Thymus (tissue), 11 donors: Measurements from ENCODE around the gene SORL1. TPM values are rescaled to one million over a fixed set of nuclear protein-coding genes. Genes with fewer than 3 reads are reported as not detected.

Source experiments
- DNase-seq, 9 donors: peaks; one replicate each; pipeline ENCODE4 v3.0.0-alpha.2; 2013; ENCODE audit warnings: low spot score in 9 of 9, low read depth in 6 of 9, missing footprints in 1 of 9
- H3K27ac ChIP-seq, 2 donors: one replicate each; pipeline ENCODE4 v1.5.1; 2013; ENCODE audit warnings: control low read depth in 1 of 2, low read depth in 1 of 2, low read length in 1 of 2, mild to moderate bottlenecking in 1 of 2, moderate library complexity in 1 of 2
- H3K27me3 ChIP-seq, 2 donors: one replicate each; pipeline ENCODE4 v1.5.1; 2013; ENCODE audit warnings: low read length in 1 of 2; ENCODE audit not compliant: control insufficient read depth in 2 of 2, insufficient read depth in 1 of 2
- H3K36me3 ChIP-seq, 2 donors: one replicate each; pipeline ENCODE4 v1.5.1; 2013; ENCODE audit warnings: low read length in 1 of 2, mild to moderate bottlenecking in 1 of 2, moderate library complexity in 1 of 2; ENCODE audit not compliant: control insufficient read depth in 2 of 2, insufficient read depth in 2 of 2
- H3K4me1 ChIP-seq, 2 donors: one replicate each; pipeline ENCODE4 v1.5.1; 2013; ENCODE audit warnings: low read length in 2 of 2; ENCODE audit not compliant: control insufficient read depth in 2 of 2, insufficient read depth in 2 of 2
- H3K4me3 ChIP-seq, 2 donors: one replicate each; pipeline ENCODE4 v1.5.1; 2013; ENCODE audit warnings: low read length in 2 of 2, control low read depth in 1 of 2, mild to moderate bottlenecking in 1 of 2
- H3K9me3 ChIP-seq, 2 donors: one replicate each; pipeline ENCODE4 v1.5.1; 2013; ENCODE audit warnings: low read length in 1 of 2, mild to moderate bottlenecking in 1 of 2; ENCODE audit not compliant: control insufficient read depth in 2 of 2, insufficient read depth in 1 of 2
- WGBS: extraction: QIAGEN DNeasy Blood & Tissue Kit; methylation state at CpG from one replicate; pipeline ENCODE4 v1.1.7; 2013; 5-methylcytosine and 5-hydroxymethylcytosine counted together
- polyA plus RNA-seq: library from polyadenylated mRNA; stranded (reverse); fragments of 200-250 nt; gene quantifications from one replicate; pipeline ENCODE4 v1.2.3, GENCODE V29; 2013
- total RNA-seq: library from RNA; stranded (reverse); fragments of 120-200 nt; gene quantifications from one replicate; pipeline ENCODE4 v1.2.4, GENCODE V29; 2013
- donor health status: healthy.

Gene SORL1
- total and polyA plus RNA-seq, 2 donors, result 7.4 to 23.8 TPM

- 89% methylated on average over 4 of the region's 4 CpGs for WGBS
- no peaks in the 10 kb centered on the region for H3K4me1 ChIP-seq
- H3K9me3 ChIP-seq, result no peaks in the 10 kb centered on the region
- H3K4me3 ChIP-seq, result no peak overlapping the region
- no peaks in the 10 kb centered on the region for H3K27me3 ChIP-seq
- no peak for DNase-seq
- no peak overlapping the region for H3K27ac ChIP-seq
- no peaks in the 10 kb centered on the region for H3K36me3 ChIP-seq
Observed at GRCh38 chr11:121437686-121438078, 14.4 kb upstream of the SORL1 start.

GRCh38 chr11:121439337-121439736, 12.8 kb upstream of the SORL1 start:
- Histone ChIP-seq H3K4me3 (no peak overlapping the region), H3K27ac (no peak overlapping the region), H3K9me3 (no peaks in the 10 kb centered on the region), H3K4me1 (no peaks in the 10 kb centered on the region), H3K36me3 (no peaks in the 10 kb centered on the region), H3K27me3 (no peaks in the 10 kb centered on the region)
- WGBS, result 98% methylated on average over 4 of the region's 4 CpGs
- DNase-seq, result no peak

DNA sequence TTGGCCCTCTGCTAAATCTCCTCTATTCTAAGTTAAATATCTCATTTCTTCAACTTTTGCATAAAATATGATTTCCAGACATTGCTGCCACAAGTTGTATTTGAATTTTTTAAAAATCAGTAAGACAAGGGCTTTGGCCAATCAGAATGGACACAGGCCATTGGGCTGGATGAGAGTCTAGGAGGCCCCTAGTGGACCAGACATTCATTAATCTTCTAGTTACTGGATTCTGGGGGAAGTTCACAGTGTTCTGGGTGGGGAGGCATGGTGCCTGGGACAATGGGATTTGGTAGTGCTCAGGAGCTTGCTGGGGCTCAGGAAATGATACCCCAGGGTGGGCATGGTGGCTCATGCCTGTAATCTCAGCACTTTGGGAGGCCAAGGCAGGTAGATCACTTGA, 12.4 kb upstream of the SORL1 start:
- Histone ChIP-seq H3K36me3 (no peaks in the 10 kb centered on the region), H3K27ac (no peak overlapping the region), H3K27me3 (no peaks in the 10 kb centered on the region), H3K4me3 (no peak overlapping the region), H3K4me1 (no peaks in the 10 kb centered on the region), H3K9me3 (no peaks in the 10 kb centered on the region)
- DNase-seq, result no peak

DNA sequence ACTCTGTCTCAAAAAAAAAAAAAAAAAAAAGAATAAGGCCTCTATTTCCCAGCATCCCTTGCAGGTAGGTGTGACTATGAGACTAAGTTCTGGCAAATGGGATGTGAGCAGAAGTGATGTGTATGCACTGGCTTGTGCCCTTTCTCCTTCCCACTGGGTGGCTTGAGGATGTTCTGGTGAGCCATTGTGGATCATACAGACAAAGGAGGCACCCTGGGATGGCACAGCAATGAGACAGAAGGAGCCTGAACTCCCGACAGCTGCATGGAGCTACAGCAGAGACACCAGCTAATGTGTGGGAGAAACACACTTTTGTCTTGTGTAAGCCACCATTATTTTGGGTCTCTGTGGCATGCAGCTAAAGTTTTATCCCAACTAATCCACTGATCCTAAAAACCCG, 10.6 kb upstream of the SORL1 start:
- Histone ChIP-seq H3K4me1 (peaks cover 3 to 6% of the 10 kb centered on the region in 2 donors), H3K27ac (no peak overlapping the region), H3K36me3 (no peaks in the 10 kb centered on the region), H3K9me3 (no peaks in the 10 kb centered on the region), H3K27me3 (no peaks in the 10 kb centered on the region), H3K4me3 (no peak overlapping the region)
- WGBS, result 93% methylated on average over 2 of the region's 2 CpGs
- no peak for DNase-seq

GRCh38 chr11:121443688-121444275, 8.3 kb upstream of the SORL1 start:
- Histone ChIP-seq H3K36me3 (no peaks in the 10 kb centered on the region), H3K27me3 (no peaks in the 10 kb centered on the region), H3K4me3 (no peak overlapping the region), H3K9me3 (no peaks in the 10 kb centered on the region), H3K27ac (no peak overlapping the region), H3K4me1 (peaks cover 3 to 19% of the 10 kb centered on the region in 2 donors)
- 99% methylated on average over 4 of the region's 4 CpGs for WGBS
- no peak for DNase-seq

DNA sequence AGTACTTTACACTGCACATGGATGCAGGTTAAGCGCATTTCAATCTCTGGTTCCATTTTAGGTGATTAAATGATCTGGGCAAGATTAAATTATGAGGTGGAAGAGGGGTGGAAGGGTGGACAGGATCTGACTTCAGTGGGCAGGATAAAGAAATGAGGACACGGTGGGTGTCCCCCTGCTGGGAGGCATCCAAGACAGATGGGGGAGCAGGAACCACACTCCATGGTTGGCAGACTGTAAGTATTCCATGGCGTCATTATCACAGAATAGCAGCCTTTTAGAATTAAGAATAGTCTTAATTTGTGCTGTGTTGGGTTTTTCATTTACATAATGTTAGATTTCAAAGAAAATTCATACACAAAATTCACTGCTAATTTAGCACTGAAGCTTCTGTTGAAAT, 7.6 kb upstream of the SORL1 start:
- Histone ChIP-seq H3K9me3 (peaks cover 0 to 4% of the 10 kb centered on the region in 2 donors), H3K27ac (no peak overlapping the region), H3K27me3 (no peaks in the 10 kb centered on the region), H3K36me3 (no peaks in the 10 kb centered on the region), H3K4me1 (peaks cover 5 to 27% of the 10 kb centered on the region in 2 donors), H3K4me3 (no peak overlapping the region)
- 96% methylated on average over 3 of the region's 3 CpGs for WGBS
- no peak for DNase-seq

- Histone ChIP-seq H3K4me1 (peaks cover 11 to 34% of the 10 kb centered on the region in 2 donors), H3K27ac (no peak overlapping the region)
- WGBS, result 67% methylated on average over 14 of the region's 14 CpGs
Observed at GRCh38 chr11:121445071-121445768, 6.9 kb upstream of the SORL1 start.

DNA sequence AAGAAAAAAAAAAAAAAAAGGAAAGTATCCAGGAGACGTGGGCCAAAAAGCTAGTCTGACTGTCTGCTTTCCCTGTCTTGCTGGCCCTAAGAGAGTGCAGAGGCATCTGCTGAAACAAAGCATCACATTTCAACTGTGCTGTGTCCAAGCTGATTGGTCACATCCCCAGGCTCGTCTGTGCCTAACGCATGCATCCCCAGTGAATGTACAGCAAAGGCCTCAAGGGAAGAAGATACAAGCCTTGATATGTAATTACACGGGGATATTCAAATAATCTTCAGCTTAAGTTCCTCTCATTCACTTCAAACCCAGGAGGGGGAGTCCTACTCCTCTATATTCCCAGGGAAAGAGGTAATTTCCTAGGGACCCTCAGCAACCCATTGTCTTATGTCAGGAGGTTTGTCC, 5.4 kb upstream of the SORL1 start:
- DNase-seq, result no peak
- no peak overlapping the region for H3K4me3 ChIP-seq
- H3K27ac ChIP-seq, result no peak overlapping the region
- no peaks in the 10 kb centered on the region for H3K27me3 ChIP-seq
- no peaks in the 10 kb centered on the region for H3K36me3 ChIP-seq
- peaks cover 0 to 4% of the 10 kb centered on the region in 2 donors for H3K9me3 ChIP-seq
- WGBS, result 83% methylated on average over 4 of the region's 4 CpGs
- peaks cover 22 to 49% of the 10 kb centered on the region in 2 donors for H3K4me1 ChIP-seq

More at GRCh38 chr11:121445071-121445768, 6.9 kb upstream of the SORL1 start:
- H3K4me3 ChIP-seq, result no peak overlapping the region
- no peak for DNase-seq
- H3K36me3 ChIP-seq, result no peaks in the 10 kb centered on the region
- peaks cover 0 to 4% of the 10 kb centered on the region in 2 donors for H3K9me3 ChIP-seq
- no peaks in the 10 kb centered on the region for H3K27me3 ChIP-seq

DNA sequence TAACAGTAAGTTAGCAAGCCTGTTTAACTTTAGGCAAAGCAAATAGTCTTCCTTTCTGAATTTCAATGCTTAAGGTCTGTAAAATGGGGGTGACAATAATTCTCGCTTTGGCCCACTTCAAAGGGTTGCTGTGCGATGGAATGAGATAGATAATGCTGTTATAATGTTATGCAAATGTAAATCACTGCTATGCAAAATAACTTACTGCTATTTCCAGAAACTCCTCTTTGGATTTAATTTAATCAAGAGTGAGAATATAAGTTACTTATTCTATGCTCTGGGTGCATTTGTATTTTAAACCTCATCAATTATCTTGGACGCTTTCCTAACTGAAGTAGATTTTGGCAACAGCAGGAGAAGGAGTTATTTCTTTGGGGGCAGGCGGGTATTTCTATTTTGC, 4.1 kb upstream of the SORL1 start:
- Histone ChIP-seq H3K4me3 (no peak overlapping the region), H3K27ac (no peak overlapping the region), H3K9me3 (peaks cover 0 to 4% of the 10 kb centered on the region in 2 donors), H3K36me3 (no peaks in the 10 kb centered on the region), H3K4me1 (peaks cover 22 to 50% of the 10 kb centered on the region in 2 donors), H3K27me3 (no peaks in the 10 kb centered on the region)
- WGBS, result 98% methylated on average over 4 of the region's 4 CpGs
- DNase-seq, result no peak
